ENCODE results near the gene COL6A2.

DNA sequence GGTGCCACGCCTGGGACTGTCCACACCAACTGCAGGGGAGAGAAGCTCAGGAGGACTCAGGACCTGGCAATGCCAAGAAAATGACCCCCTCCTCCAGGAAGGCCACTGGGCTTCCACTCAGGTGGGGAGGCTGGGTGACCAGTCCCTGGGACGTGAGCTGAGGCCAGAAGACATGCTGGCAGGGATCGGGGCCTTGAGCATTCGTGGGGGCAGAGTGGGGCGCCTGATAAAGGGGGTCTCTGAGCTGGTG, 15.3 kb upstream of the COL6A2 start:
- TF ChIP-seq, protein P1, sequence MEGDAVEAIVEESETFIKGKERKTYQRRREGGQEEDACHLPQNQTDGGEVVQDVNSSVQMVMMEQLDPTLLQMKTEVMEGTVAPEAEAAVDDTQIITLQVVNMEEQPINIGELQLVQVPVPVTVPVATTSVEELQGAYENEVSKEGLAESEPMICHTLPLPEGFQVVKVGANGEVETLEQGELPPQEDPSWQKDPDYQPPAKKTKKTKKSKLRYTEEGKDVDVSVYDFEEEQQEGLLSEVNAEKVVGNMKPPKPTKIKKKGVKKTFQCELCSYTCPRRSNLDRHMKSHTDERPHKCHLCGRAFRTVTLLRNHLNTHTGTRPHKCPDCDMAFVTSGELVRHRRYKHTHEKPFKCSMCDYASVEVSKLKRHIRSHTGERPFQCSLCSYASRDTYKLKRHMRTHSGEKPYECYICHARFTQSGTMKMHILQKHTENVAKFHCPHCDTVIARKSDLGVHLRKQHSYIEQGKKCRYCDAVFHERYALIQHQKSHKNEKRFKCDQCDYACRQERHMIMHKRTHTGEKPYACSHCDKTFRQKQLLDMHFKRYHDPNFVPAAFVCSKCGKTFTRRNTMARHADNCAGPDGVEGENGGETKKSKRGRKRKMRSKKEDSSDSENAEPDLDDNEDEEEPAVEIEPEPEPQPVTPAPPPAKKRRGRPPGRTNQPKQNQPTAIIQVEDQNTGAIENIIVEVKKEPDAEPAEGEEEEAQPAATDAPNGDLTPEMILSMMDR (IDR thresholded peaks at IDR 0.05), result no peak
- TF ChIP-seq EP300 (IDR thresholded peaks at IDR 0.05; ENCODE audit: borderline replicate concordance in 1 of 2, low read depth in 1 of 2, low read length in 1 of 2) (no peak), CHD2 (IDR thresholded peaks at IDR 0.05; ENCODE audit: low read length, partially characterized antibody) (no peak), RAD21 (IDR thresholded peaks at IDR 0.05; ENCODE audit: low read length) (no peak), TCF12 (IDR thresholded peaks at IDR 0.05) (no peak), POLR2AphosphoS5 (IDR thresholded peaks at IDR 0.05; ENCODE audit: low read depth, low read length) (no peak), EZH2phosphoT487 (IDR thresholded peaks at IDR 0.05; ENCODE audit: borderline replicate concordance, low read depth) (no peak), MXI1 (IDR thresholded peaks at IDR 0.05; ENCODE audit: low read depth, low read length) (no peak)

Data from SK-N-SH (cell line).